Measurements from ENCODE around the gene CAMK4. TPM values are rescaled to one million over a fixed set of nuclear protein-coding genes. Genes with fewer than 3 reads are reported as not detected.

The CAMK4 gene
- 0.10 and 0.23 TPM in 2 replicates for total RNA-seq (2014; rRNA removed; shearing (Covaris generic))
- 0.06 and 0.15 TPM in 2 replicates for polyA plus RNA-seq (2014; cell fraction: nucleus; rRNA removed)

DNA sequence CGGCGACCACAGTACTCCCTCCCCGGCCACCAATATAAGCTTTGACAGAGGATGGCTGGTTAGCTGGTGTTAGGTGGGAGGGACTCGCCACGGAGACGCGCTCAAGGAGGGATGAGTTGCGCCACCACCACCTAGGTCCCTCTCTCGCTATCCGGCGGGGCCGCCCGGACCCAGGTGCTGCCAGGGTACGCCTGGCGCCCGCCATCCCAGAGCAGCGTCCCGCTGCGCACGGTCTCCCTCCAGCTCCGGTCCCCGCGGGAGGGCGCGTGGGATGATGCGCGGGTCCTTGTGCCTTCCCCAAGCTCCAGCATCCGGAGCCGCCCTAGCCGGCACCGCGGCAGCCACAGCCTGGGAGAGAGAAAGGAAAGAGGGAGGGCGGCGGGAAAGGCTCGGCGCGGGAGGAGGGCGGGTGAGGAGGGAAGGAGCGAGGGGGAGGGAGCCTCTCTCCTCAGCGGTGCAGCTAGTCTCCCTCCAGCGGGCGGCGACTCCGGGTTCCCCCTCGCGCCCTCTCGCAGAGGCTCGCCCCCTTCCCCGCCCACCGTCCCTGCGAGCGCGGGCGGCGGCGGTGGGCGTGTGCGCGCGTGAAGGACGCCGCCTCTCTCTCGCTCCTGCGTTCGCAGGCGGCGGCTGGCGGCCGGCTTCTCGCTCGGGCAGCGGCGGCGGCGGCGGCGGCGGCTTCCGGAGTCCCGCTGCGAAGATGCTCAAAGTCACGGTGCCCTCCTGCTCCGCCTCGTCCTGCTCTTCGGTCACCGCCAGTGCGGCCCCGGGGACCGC lies at the start of gene CAMK4:
Gene CAMK4, plus strand, starts transcription at position 598 of the 774 bp plus-strand sequence. Its CDS starts 100 bp downstream, at position 698.
- DNase-seq (ENCODE audit: extremely low read depth, low read depth), result peak; percentile 17

DNA sequence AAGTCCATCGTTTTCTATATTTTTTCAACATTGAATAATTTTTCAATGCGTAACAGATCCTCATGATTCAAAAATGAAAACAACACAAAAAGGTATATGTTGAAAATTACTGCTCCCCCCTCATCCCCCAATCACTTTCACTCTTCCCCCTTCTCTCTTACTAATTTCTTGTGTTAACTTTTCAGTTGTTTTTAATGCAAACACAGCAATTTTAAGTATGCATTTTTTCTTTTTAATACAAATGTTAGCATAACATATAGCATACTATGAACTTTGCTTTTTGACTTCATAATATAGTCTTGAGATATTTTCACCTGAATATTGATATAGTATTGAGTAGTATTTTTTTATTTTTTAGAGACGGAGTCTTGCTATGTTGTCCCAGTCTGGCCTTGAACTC lies 41.1 kb upstream of the CAMK4 start:
- no peak for DNase-seq (ENCODE audit: extremely low read depth, low read depth)

- DNase-seq (ENCODE audit: extremely low read depth, low read depth), result no peak
These were observed 37.1 kb upstream of the CAMK4 start for GRCh38 chr5:111187079-111187478.

- no peak for DNase-seq (ENCODE audit: extremely low read depth, low read depth)
These were observed 30.1 kb upstream of the CAMK4 start for GRCh38 chr5:111194053-111194452.

GRCh38 chr5:111194925-111195324 lies 29.3 kb upstream of the CAMK4 start:
- DNase-seq (ENCODE audit: extremely low read depth, low read depth), result no peak

DNA sequence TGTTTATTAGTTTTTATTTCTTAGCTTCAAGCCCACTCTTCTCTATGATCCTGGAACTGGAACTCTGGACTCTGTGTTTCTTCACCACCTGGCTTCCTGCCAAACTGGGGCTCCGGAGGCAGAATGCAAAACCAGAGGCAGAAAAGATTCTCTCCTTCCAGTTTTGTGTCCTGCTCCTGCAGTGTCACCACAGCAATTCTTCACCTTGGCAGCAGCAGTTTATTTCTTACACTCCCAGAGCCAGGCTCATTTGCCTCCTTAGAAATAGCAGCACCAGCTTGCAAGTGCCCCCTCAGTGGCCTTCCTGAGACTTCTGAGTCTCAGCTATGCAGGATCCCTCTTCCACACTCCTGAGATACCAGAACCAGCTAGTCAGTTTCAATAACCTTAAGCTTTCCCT lies 26.7 kb upstream of the CAMK4 start:
- no peak for DNase-seq (ENCODE audit: extremely low read depth, low read depth)

DNA sequence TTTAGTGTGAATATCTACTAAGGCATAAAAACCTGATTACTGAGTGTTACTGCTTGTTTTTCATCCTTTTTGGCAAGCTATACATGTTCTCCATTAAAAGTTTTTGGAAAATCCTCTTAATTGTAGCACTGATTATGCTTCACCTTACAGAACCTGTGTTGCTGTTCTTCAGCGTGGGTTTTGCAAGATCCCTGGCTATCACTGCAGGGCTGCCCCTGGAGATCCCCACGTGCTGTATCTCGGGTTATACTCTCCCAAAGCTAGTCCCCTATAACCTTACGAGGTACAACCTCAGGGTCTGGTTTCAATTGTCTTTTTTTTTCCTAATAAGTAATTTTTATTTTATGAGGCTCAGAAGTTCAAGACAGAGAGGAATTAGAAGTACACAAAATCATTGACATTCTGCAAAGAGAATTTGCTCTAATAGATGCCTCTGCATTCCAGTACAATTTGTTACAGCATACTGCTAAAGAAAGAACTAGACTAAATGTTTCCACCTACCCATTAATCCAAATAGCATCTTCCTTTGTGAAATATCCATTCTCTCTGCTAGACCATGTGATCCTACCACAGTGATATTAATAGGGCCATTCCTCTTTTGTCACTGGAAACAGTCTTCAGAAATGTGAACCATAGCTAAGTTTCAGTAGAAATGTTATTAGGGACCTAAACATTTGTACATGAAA lies 25.8 kb upstream of the CAMK4 start:
- DNase-seq (ENCODE audit: extremely low read depth, low read depth), result no peak

DNA sequence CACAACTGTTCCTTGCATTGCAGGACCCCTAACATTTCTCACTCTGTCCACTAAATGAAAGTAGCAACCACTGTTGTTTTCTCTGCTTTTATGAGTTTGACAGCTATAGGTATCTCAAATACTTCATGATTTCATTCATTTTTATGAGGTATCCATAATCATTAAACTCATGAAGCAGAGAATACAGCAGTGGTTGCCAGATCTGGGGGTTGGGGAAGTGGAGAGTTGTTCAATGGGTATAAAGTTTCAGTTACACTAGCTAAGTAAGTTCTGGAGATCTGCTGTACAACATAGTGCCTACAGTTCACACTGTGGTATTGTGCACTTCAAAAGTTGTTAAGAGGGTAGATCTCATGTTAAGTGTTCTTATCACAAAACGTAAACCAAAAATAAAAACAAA lies 23.4 kb upstream of the CAMK4 start:
- DNase-seq (ENCODE audit: extremely low read depth, low read depth), result no peak

GRCh38 chr5:111201705-111202104 lies 22.5 kb upstream of the CAMK4 start:
- DNase-seq (ENCODE audit: extremely low read depth, low read depth), result no peak

DNA sequence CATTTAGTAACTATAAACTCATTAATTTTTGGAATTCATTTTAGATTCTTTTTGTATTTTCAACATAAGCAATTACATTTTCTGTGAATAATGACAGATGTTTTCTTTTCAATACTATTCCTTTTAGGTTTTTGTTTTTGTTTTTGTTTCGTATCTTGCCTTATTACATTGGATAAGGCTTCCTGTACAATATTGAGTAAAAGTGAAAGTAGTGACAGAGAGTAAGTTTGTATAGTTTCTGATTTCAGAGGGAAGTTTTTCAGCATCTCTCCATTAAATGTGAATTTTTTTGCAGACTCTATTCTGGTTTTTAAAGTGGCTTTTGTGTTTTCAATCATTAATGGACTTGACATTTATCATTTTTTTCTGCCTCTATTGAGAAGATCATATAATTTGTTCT lies 12.8 kb upstream of the CAMK4 start:
- DNase-seq (ENCODE audit: extremely low read depth, low read depth), result no peak

DNA sequence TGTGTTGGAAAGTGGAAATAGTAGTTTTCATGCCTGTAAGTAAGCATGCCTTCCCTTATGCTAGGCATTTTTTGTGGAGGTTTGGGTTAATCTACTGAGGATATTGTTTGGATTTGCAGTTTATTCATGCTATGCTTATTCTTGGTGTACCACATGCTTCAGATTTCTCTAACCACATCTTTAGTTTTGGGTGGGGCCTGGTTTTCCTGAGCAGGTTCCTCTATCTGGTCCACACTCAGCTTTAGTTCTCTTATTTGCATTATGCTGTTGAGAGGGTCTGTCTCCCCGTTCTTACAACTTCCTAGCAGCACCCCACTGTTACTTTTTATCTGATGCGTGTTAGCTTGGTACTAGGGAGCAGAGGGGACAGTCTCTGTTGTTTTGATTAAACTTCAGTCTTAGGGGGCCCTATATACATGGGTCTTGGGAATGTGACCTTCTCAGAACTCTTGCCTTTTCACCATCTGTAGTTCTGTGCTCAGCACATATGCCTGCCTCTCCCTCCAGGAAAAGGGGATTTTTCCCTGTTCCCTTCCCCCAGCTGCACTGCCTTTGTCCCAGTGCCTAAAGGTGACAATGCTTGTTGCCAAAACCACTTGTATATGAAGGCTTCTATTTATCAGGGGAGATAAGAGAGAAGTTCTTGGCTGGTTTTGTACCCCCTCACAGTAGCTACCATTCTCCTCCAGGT lies 10.0 kb upstream of the CAMK4 start:
- no peak for DNase-seq (ENCODE audit: extremely low read depth, low read depth)

GRCh38 chr5:111215971-111216370 lies 8.2 kb upstream of the CAMK4 start:
- no peak for DNase-seq (ENCODE audit: extremely low read depth, low read depth)

GRCh38 chr5:111221139-111221538 lies 3.0 kb upstream of the CAMK4 start:
- no peak for DNase-seq (ENCODE audit: extremely low read depth, low read depth)

DNA sequence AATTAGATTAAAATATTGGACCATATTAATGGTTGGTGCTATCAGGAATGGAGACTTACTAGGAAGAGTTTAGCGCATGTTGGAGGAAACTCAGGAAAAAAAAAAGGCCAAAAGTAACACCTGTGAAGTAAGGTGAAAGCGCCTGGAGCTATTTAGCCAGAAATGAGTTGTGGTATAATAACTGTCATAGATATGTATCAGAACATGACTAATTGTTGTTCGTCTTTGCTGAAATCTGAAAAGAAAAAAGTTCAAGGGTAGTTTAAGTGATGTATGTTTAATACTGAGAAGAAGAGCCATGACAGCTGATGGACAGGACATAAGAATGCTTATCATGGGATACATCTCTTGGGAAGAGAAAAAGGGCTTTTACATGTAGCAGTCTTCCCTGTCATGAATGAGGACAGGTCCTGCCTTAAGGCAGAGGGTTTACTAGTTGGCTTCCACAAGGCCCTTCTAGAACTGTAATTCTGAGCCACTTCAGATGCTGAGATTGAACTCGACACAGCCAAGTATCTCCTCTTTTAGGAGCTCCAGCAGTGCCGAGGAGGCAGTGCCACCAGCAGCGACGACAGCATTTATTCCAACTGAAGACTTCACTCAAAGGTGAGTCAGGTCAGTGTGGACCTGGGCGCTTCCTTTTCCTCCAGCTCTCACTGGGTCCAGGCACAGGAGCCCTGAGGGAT lies 940 bp upstream of the CAMK4 start:
- DNase-seq (ENCODE audit: extremely low read depth, low read depth), result no peak

GRCh38 chr5:111224561-111225345 lies 569 bp downstream of the CAMK4 start:
- no peak for DNase-seq (ENCODE audit: extremely low read depth, low read depth)

DNA sequence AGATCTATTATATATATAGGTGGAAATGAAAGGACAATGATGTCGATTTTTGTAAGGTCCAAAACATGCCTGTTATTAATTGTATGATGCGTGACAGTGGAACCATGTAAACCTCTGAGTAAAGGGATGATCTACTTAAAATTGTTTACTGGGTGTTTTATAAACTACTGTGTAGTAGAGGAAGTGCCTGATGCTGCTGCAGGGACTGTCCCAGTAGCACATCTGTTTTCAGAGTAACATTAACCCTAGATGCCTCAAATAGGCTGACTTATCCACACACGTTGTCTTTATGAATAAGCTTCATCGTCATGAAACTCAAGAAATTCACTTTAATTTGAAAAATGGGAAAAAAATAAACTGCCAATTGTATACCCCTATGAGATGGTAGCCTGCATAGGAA lies 1.7 kb downstream of the CAMK4 start:
- DNase-seq (ENCODE audit: extremely low read depth, low read depth), result no peak

GRCh38 chr5:111226556-111226955 lies 2.4 kb downstream of the CAMK4 start:
- DNase-seq (ENCODE audit: extremely low read depth, low read depth), result no peak

DNA sequence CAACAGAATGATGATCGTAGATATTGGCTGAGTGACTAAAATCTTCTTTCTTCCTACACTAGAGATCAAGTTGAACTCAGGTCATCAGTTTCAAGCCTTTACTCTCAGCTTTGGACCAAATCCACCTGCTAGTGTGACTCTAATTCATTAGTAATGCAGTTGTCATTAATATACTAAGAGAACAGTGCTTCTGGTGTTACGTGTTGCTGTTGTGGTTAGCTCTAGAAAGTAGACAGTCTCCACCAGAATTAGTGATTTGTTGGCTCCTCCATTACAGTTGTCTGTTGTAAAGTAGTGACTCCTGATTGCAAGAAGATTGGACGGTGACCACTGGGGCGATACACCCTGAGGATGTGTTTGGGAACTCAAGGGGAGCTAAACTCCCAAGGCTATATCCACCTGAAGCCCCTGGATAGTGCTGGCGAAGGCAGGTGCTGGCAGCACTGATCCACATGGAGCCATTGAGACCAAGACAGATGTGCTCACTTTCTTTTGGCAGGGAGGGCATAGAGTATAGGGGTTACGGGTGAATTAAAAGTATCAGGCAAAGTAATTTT lies 3.1 kb downstream of the CAMK4 start:
- DNase-seq (ENCODE audit: extremely low read depth, low read depth), result no peak

DNA sequence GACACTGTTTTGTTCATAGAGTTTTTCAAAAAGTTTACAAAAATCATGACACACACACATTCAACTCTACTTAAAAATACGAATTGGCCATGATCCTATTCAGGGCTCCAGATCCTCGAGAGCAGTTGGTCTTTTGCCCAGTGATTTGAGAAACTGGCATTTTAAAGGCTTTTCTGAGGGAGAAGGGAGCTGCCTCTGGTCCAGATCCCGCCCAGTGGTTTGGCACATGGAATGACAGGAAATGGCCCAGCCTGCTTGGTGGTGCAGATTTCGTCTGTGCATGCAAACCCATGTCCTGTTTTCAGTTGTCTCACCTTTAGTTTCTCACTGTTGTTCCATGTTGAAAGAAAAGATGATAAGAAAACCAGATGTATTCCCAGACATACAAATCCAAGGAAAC lies 3.6 kb downstream of the CAMK4 start:
- DNase-seq (ENCODE audit: extremely low read depth, low read depth), result no peak
